Endodermal cell (in vitro differentiated cells): ENCODE measurements around the gene PRDM12. TPM values are rescaled to one million over a fixed set of nuclear protein-coding genes. Genes with fewer than 3 reads are reported as not detected.

Source experiments
- DNase-seq: peaks from one replicate; pipeline ENCODE4 v3.0.0-alpha.2; 2017
- H3K27ac ChIP-seq: 2 replicates; pipeline ENCODE4 v1.5.1; 2013; ENCODE audit warnings: mild to moderate bottlenecking, low read depth, low read length, moderate library complexity
- H3K27me3 ChIP-seq: 2 replicates; pipeline ENCODE4 v1.6.1; 2013; ENCODE audit warnings: mild to moderate bottlenecking, low read length, moderate library complexity; ENCODE audit not compliant: insufficient read depth, control insufficient read depth, poor library complexity, severe bottlenecking
- H3K36me3 ChIP-seq: 2 replicates; pipeline ENCODE4 v1.7.0; 2013; ENCODE audit warnings: mild to moderate bottlenecking, low read length, moderate library complexity; ENCODE audit not compliant: control insufficient read depth, insufficient read depth
- H3K4me1 ChIP-seq: one replicate; pipeline ENCODE4 v1.7.0; 2013; ENCODE audit warnings: low read length; ENCODE audit not compliant: control insufficient read depth, insufficient read depth
- H3K4me3 ChIP-seq: 2 replicates; pipeline ENCODE4 v1.5.1; 2013; ENCODE audit warnings: mild to moderate bottlenecking, low read length, moderate library complexity
- H3K9ac ChIP-seq: 2 replicates; pipeline ENCODE4 v1.6.1; 2013; ENCODE audit warnings: mild to moderate bottlenecking, low read length, moderate library complexity; ENCODE audit not compliant: poor library complexity, severe bottlenecking; ENCODE audit errors: extremely low read depth
- H3K9me3 ChIP-seq: 2 replicates; pipeline ENCODE4 v1.6.1; 2013; ENCODE audit warnings: mild to moderate bottlenecking, low read length, moderate library complexity; ENCODE audit not compliant: control insufficient read depth
- H3K27ac Mint-ChIP-seq: 2 replicates; pipeline ENCODE4 v1.8.0; 2020; ENCODE audit warnings: mixed read lengths
- H3K27me3 Mint-ChIP-seq: 2 replicates; pipeline ENCODE4 v1.8.0; 2021; ENCODE audit warnings: mild to moderate bottlenecking, mixed read lengths; ENCODE audit not compliant: insufficient read depth
- H3K36me3 Mint-ChIP-seq: 2 replicates; pipeline ENCODE4 v1.8.0; 2020; ENCODE audit warnings: low read depth, mixed read lengths
- H3K4me1 Mint-ChIP-seq: 2 replicates; pipeline ENCODE4 v1.8.0; 2020; ENCODE audit warnings: mixed read lengths
- H3K4me3 Mint-ChIP-seq: 2 replicates; pipeline ENCODE4 v1.8.0; 2020; ENCODE audit warnings: mild to moderate bottlenecking, moderate library complexity, mixed read lengths
- H3K9me3 Mint-ChIP-seq: 2 replicates; pipeline ENCODE4 v1.8.0; 2020; ENCODE audit warnings: mild to moderate bottlenecking, mixed read lengths
- WGBS, 2 experiments: methylation state at CpG; one replicate each; pipeline versions ENCODE4 v1.1.5 to v1.1.7; 2013; ENCODE audit warnings: missing lambda C conversion rate in 2 of 2, mixed read lengths in 1 of 2; ENCODE audit not compliant: insufficient coverage in 1 of 2, insufficient read length in 1 of 2; 5-methylcytosine and 5-hydroxymethylcytosine counted together
- total RNA-seq, 2 donors: library from RNA; stranded (reverse); fragmentation: NEBNext Ultra II Directional in 1 of 2; extraction: Animal tissue kit (Norgen Biotek cat#: 25700) in 1 of 2; gene quantifications; 2 replicates in 1 of 2; 3 replicates in 1 of 2; pipeline ENCODE4 v1.2.1, GENCODE V29; 2021
- TF ChIP-seq, protein P1 (sequence below): fragments of 200-600 bp; sonication (generic); conservative IDR thresholded peaks from 2 replicates; pipeline ENCODE4 v1.5.0; 2021; ENCODE audit warnings: antibody characterized with exemption, mild to moderate bottlenecking

The PRDM12 gene
- total RNA-seq, 2 donors from 2014 or later: not detected

DNA sequence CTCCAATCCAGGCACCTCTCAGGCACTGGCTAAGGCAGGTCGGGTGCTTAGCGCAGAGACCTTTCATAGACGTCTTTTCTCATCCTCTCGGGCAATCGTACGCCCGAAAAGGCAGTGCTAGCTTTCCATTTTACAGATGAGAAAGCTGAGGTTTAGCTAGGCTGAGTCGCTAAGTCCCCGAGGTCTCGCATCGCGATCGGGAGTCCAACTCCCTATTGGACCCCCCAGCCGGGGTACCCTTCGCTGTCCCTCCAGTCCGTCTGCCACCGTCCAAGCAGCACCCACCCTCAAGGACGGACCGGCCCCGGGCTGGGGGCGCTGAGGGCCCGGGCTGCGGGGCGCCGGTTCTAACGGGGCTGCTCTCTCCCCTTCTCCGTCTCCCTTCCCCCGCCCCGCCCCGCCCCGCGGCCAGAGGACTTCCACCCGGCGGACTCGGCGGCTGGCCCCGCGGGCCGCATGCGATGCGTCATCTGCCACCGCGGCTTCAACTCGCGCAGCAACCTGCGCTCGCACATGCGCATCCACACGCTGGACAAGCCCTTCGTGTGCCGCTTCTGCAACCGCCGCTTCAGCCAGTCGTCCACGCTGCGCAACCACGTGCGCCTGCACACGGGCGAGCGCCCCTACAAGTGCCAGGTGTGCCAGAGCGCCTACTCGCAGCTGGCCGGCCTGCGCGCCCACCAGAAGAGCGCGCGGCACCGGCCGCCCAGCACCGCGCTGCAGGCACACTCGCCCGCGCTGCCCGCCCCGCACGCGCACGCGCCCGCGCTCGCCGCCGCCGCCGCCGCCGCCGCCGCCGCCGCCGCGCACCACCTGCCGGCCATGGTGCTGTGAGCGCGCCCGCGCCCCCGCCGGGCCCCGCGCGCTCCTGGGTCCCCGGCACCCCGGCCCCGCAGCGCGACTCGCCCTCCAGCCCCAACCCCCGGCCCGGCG, 16.7 kb downstream of the PRDM12 start:
- DNase-seq: peak; percentile 90
- H3K9me3 Mint-ChIP-seq: peaks cover 8% of the 10 kb centered on the region
- H3K9ac ChIP-seq: no peak overlapping the region
- peaks cover 61% of the 10 kb centered on the region for H3K27me3 Mint-ChIP-seq
- TF ChIP-seq, protein P1, sequence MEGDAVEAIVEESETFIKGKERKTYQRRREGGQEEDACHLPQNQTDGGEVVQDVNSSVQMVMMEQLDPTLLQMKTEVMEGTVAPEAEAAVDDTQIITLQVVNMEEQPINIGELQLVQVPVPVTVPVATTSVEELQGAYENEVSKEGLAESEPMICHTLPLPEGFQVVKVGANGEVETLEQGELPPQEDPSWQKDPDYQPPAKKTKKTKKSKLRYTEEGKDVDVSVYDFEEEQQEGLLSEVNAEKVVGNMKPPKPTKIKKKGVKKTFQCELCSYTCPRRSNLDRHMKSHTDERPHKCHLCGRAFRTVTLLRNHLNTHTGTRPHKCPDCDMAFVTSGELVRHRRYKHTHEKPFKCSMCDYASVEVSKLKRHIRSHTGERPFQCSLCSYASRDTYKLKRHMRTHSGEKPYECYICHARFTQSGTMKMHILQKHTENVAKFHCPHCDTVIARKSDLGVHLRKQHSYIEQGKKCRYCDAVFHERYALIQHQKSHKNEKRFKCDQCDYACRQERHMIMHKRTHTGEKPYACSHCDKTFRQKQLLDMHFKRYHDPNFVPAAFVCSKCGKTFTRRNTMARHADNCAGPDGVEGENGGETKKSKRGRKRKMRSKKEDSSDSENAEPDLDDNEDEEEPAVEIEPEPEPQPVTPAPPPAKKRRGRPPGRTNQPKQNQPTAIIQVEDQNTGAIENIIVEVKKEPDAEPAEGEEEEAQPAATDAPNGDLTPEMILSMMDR: no peak
- 3 to 20% methylated on average over 19 to 116 of the region's 116 CpGs for WGBS, 2 experiments
- no peaks in the 10 kb centered on the region for H3K4me1 ChIP-seq
- peaks cover 55% of the 10 kb centered on the region for H3K27me3 ChIP-seq
- H3K9me3 ChIP-seq: peaks cover 9% of the 10 kb centered on the region
- H3K4me1 Mint-ChIP-seq: peaks cover 2% of the 10 kb centered on the region
- H3K27ac ChIP-seq: no peak overlapping the region
- peak overlapping the region; percentile 68 for H3K4me3 ChIP-seq
- peak overlapping the region; percentile 55 for H3K4me3 Mint-ChIP-seq
- H3K27ac Mint-ChIP-seq: no peak overlapping the region
- H3K36me3 Mint-ChIP-seq: no peaks in the 10 kb centered on the region
- no peaks in the 10 kb centered on the region for H3K36me3 ChIP-seq

DNA sequence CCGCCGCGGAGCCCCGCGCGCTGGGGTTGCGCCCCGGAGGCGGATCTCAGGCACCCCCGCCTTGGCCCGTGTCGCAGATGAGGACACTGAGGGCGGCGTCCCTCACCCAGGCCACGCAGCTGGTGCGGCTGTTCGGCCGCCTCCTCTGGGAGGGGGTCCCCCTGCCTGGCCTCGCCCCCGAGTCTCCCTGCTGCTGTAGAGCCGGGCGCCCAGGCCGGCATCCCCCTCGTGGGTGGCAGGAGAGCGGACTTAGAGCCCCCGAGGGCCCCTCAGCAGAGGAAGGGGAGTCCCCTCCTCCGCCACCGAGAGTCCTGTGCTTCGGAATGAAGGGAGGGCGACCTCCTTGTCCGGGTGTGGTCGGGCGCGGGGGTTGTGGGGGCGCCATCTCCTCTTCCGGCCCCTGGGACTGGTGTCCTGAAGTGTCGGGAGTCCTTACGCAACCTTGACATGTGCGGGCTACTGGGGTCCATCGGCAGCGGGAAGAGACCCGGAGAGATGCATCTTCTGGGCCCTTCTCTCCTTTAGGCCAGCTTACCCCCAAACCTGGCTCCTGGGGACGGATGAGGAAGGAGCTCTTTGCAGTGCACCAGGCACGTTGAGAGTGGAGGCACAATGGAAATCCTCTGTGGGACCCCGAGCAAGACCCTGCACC, 17.5 kb downstream of the PRDM12 start:
- H3K36me3 Mint-ChIP-seq: no peaks in the 10 kb centered on the region
- H3K4me3 ChIP-seq: peak overlapping the region; percentile 71
- 2% methylated on average over 18 to 45 of the region's 45 CpGs for WGBS, 2 experiments
- no peak overlapping the region for H3K27ac ChIP-seq
- H3K9ac ChIP-seq: no peak overlapping the region
- H3K9me3 Mint-ChIP-seq: peaks cover 8% of the 10 kb centered on the region
- peaks cover 49% of the 10 kb centered on the region for H3K27me3 ChIP-seq
- H3K36me3 ChIP-seq: no peaks in the 10 kb centered on the region
- DNase-seq: peak; percentile 80
- H3K4me3 Mint-ChIP-seq: peak overlapping the region; percentile 55
- TF ChIP-seq, protein P1: no peak
- no peaks in the 10 kb centered on the region for H3K4me1 ChIP-seq
- peaks cover 56% of the 10 kb centered on the region for H3K27me3 Mint-ChIP-seq
- peaks cover 9% of the 10 kb centered on the region for H3K9me3 ChIP-seq
- peaks cover 2% of the 10 kb centered on the region for H3K4me1 Mint-ChIP-seq
- no peak overlapping the region for H3K27ac Mint-ChIP-seq

GRCh38 chr9:130682421-130683121, 18.2 kb downstream of the PRDM12 start:
- H3K27ac ChIP-seq: no peak overlapping the region
- H3K9ac ChIP-seq: no peak overlapping the region
- H3K4me1 ChIP-seq: no peaks in the 10 kb centered on the region
- no peaks in the 10 kb centered on the region for H3K36me3 ChIP-seq
- H3K27me3 Mint-ChIP-seq: peaks cover 51% of the 10 kb centered on the region
- peaks cover 8% of the 10 kb centered on the region for H3K9me3 Mint-ChIP-seq
- peak overlapping the region; percentile 55 for H3K4me3 Mint-ChIP-seq
- peaks cover 9% of the 10 kb centered on the region for H3K9me3 ChIP-seq
- TF ChIP-seq, protein P1: peak; percentile 90
- H3K4me3 ChIP-seq: peak overlapping the region; percentile 71
- peaks cover 2% of the 10 kb centered on the region for H3K4me1 Mint-ChIP-seq
- H3K27me3 ChIP-seq: peaks cover 43% of the 10 kb centered on the region
- H3K27ac Mint-ChIP-seq: no peak overlapping the region
- H3K36me3 Mint-ChIP-seq: no peaks in the 10 kb centered on the region
- WGBS, 2 experiments: 0 to 9% methylated on average over 2 to 20 of the region's 22 CpGs
- DNase-seq: peak; percentile 89
